Endothelial cell of umbilical vein (primary cell): Measurements from ENCODE around the gene DLL1. TPM values are rescaled to one million over a fixed set of nuclear protein-coding genes. Genes with fewer than 3 reads are reported as not detected.
A peak's percentile ranks its signal among the peaks of the same experiment; 100 is the strongest.

ENCODE experiments used
- BruUV-seq: library from RNA; stranded (reverse); fragments of 400-500 nt; replicated peaks from 2 replicates; lab custom pipeline; 2021; lab: Mats Ljungman, UMichigan
- CTCF ChIA-PET: fragments of 300-600, 350-600 bp; sonication (Branson Sonifier 250); formaldehyde crosslinking; loops from one replicate; lab custom pipeline; 2021; ENCODE audit warnings: antibody characterized with exemption, inconsistent platforms; lab: Charles Lee
- POLR2A ChIA-PET: fragments of 300-600, 350-600 bp; sonication (Branson Sonifier 250); formaldehyde crosslinking; loops from one replicate; lab custom pipeline; 2021; ENCODE audit warnings: antibody characterized with exemption, inconsistent platforms; lab: Charles Lee
- DNase-seq: peaks from one replicate; pipeline ENCODE4 v3.0.0-alpha.2; 2011; ENCODE audit warnings: low read depth, low spot score
- FAIRE-seq: peaks from 2 replicates; lab custom pipeline; 2011; peaks lifted over from hg19 to GRCh38; lab: Jason Lieb, UNC
- H2AFZ ChIP-seq: 2 replicates; pipeline ENCODE4 v1.6.0; 2012; ENCODE audit warnings: low read depth, low read length, control low read depth, inconsistent platforms
- H3K27ac ChIP-seq: 2 replicates; pipeline ENCODE4 v1.5.1; 2011; ENCODE audit warnings: low read depth, mild to moderate bottlenecking, control low read depth, low read length, moderate library complexity; ENCODE audit not compliant: insufficient read depth
- H3K27me3 ChIP-seq, 2 experiments: 2 replicates each; pipeline versions ENCODE4 v1.6.0 to v1.6.1; 2011; ENCODE audit warnings: low read length in 2 of 2, mixed read lengths in 1 of 2; ENCODE audit not compliant: control insufficient read depth in 2 of 2, insufficient read depth in 2 of 2
- H3K36me3 ChIP-seq, 2 experiments: 2 replicates in 1 of 2; 3 replicates in 1 of 2; pipeline ENCODE4 v1.5.1; 2011; ENCODE audit warnings: low read length in 2 of 2, mild to moderate bottlenecking in 1 of 2, moderate library complexity in 1 of 2; ENCODE audit not compliant: control insufficient read depth in 2 of 2, insufficient read depth in 2 of 2; ENCODE audit errors: extremely low read depth in 1 of 2
- H3K4me1 ChIP-seq: 3 replicates; pipeline ENCODE4 v1.5.1; 2011; ENCODE audit warnings: mild to moderate bottlenecking, low read length; ENCODE audit not compliant: control insufficient read depth, insufficient read depth; ENCODE audit errors: extremely low read depth
- H3K4me2 ChIP-seq: 2 replicates; pipeline ENCODE4 v1.6.1; 2011; ENCODE audit warnings: low read length, control low read depth, mixed read lengths; ENCODE audit not compliant: insufficient read depth
- H3K4me3 ChIP-seq, 3 experiments: fragments of 200-600 bp in 1 of 3; sonication (generic), shearing (Covaris generic) in 1 of 3; replicated peaks in 1 of 3; 2 replicates each; pipeline ENCODE4 v1.5.1; 2011 to 2016; ENCODE audit warnings: control low read depth in 3 of 3, low read length in 3 of 3, mild to moderate bottlenecking in 2 of 3, inconsistent platforms in 1 of 3, low read depth in 1 of 3, moderate library complexity in 1 of 3; ENCODE audit not compliant: insufficient read depth in 1 of 3
- H3K79me2 ChIP-seq: 2 replicates; pipeline ENCODE4 v1.6.0; 2012; ENCODE audit warnings: low read length, inconsistent platforms; ENCODE audit not compliant: control insufficient read depth, insufficient read depth
- H3K9ac ChIP-seq: replicated peaks from 2 replicates; pipeline ENCODE3; 2011; ENCODE audit warnings: low read length, control low read depth; ENCODE audit not compliant: insufficient read depth; ENCODE audit errors: extremely low read depth
- H3K9me1 ChIP-seq: replicated peaks from 3 replicates; pipeline ENCODE4 v1.6.0; 2011; ENCODE audit warnings: mild to moderate bottlenecking, low read length; ENCODE audit not compliant: control insufficient read depth, insufficient read depth; ENCODE audit errors: extremely low read depth
- H3K9me3 ChIP-seq: replicated peaks from 2 replicates; pipeline ENCODE4 v1.5.1; 2012; ENCODE audit warnings: low read length, inconsistent platforms; ENCODE audit not compliant: control insufficient read depth, insufficient read depth
- H4K20me1 ChIP-seq: replicated peaks from 2 replicates; pipeline ENCODE3; 2011; ENCODE audit warnings: mild to moderate bottlenecking, low read length; ENCODE audit not compliant: control insufficient read depth, insufficient read depth; ENCODE audit errors: extremely low read depth
- CTCF ChIP-seq, 2 donors: IDR thresholded peaks; 1 replicate in 1 of 2; 2 replicates in 1 of 2; pipeline ENCODE4 v1.5.1; 2011; ENCODE audit warnings: low read length in 2 of 2, mild to moderate bottlenecking in 2 of 2, moderate library complexity in 2 of 2, control low read depth in 1 of 2, inconsistent platforms in 1 of 2, low read depth in 1 of 2; ENCODE audit not compliant: insufficient read depth in 1 of 2; ENCODE audit errors: extremely low read depth in 1 of 2
- POLR2A ChIP-seq: IDR thresholded peaks from 2 replicates; pipeline ENCODE4 v1.6.1; 2012; ENCODE audit warnings: low read depth, mild to moderate bottlenecking, control low read depth, low read length
- POLR2AphosphoS5 ChIP-seq: IDR thresholded peaks from 2 replicates; pipeline ENCODE4 v1.6.1; 2012; ENCODE audit warnings: low read depth, mild to moderate bottlenecking, control low read depth, low read length, moderate library complexity; ENCODE audit not compliant: insufficient read depth
- dilution Hi-C: fragments of 300-500 bp; cut with MboI; formaldehyde crosslinking; loops from one replicate; pipeline ENCODE4 v1.15.0; 2019; ENCODE audit warnings: low sequenced_read_pairs; ENCODE audit not compliant: extremely low pct_ligation_motif_present
- intact Hi-C: fragments of 100-400 bp; cut with micrococcal nuclease; formaldehyde crosslinking; loops from one replicate; pipeline ENCODE4 v1.10.0; 2022
- polyA plus RNA-seq, 4 experiments: library from polyadenylated mRNA; depleted of rRNA in 3 of 4; stranded (reverse) in 3 of 4; unstranded in 1 of 4; fragments of >200 nt; gene quantifications; 2 replicates each; pipeline versions ENCODE4 v1.2.1 to v1.2.3, GENCODE V29; 2011 to 2012; ENCODE audit warnings: missing spikeins in 1 of 4
- total RNA-seq: library from RNA; stranded (reverse); gene quantifications from 2 replicates; pipeline ENCODE4 v1.2.3, GENCODE V29; 2021

The DLL1 gene
- total and polyA plus RNA-seq, 2 donors (not counting 3 experiments of a cell fraction or from before 2014, with no cell fraction given) = 1.4 to 2.3 TPM

DNA sequence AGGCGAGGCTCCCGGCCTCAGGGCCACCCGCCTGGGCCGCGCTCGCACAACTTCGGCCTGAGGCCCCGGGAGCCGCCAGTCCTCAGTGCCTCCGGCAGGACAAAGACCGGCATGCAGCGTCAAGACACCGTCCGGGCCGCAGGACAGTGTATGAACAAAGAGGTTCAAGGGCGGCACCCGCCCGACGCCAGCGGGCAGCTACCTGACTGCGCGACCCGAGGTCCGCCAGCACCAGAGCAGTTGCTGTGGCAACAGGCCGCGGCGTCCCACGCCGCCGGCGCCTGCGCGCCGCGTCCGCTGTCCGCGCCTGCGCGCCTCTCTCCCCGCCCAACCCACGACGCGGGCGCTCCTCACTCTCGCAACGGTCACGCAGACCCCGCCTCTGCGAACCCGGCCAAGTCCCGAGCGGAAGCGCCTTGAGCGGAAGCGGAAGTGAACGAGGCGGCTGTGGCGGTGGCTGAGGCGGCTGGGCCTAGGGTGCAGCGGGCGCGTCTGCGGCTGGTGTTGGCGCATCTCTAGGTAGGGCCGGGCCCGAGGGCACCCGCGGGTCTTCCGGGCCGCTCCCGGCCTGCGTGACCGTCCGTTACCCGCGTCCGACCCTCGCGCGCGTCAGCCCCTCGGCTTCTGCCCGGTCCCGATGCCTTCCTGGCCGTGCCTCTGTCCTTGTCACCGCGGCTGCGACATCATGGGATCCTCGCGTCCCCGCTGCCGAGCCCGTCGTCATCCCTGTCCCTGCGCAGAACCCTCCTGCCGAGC, 15.6 kb upstream of the DLL1 start, which contains the start of gene FAM120B:
Gene FAM120B (plus strand): TSS at position 435 of the 756 bp plus-strand sequence. CDS start 10,633 bp downstream, outside the sequence.
- Histone ChIP-seq H3K4me2 (peak within 1 kb of the TSS; percentile 79), H3K27me3 (no peaks in the 10 kb centered on the region), H3K27ac (peak within 1 kb of the TSS; percentile 73), H3K79me2 (peaks cover 44% of the 10 kb centered on the region), H3K9me3 (no peaks in the 10 kb centered on the region), H3K36me3 (no peaks in the 10 kb centered on the region), H3K9ac (peak within 1 kb of the TSS; percentile 92), H3K9me1 (no peaks in the 10 kb centered on the region), H3K4me3 (peak within 1 kb of the TSS; percentile 48 to 86 (median 78)), H2AFZ (peak within 1 kb of the TSS; percentile 90), H4K20me1 (no peaks in the 10 kb centered on the region), H3K4me1 (peaks cover 11% of the 10 kb centered on the region)
- DNase-seq (peak; percentile 96), FAIRE-seq (peak; percentile 96)
- intact Hi-C loops = loop anchor here (1.0 to 5.0 kb wide), 8 partner anchors 14 to 604 kb away; partner anchors contain the start of genes C6orf120 and WDR27
- TF ChIP-seq CTCF (IDR thresholded peaks at IDR 0.05; ENCODE audit: extremely low read depth in 1 of 2, insufficient read depth in 1 of 2, low read depth in 1 of 2, low read length in 2 of 2) (no peak), POLR2A (peak; percentile 97), POLR2AphosphoS5 (peak; percentile 99)
- BruUV-seq = no TSS peak
- dilution Hi-C loops = no loop called here
- POLR2A ChIA-PET = no interaction called here
- CTCF ChIA-PET = interaction anchor here (0.9 to 1.7 kb wide), 2 partner anchors 16 to 475 kb away, joined by 3 to 5 read pairs; partner anchors contain the start of gene DLL1
